Measurements from ENCODE around the gene TCN1. TPM values are rescaled to one million over a fixed set of nuclear protein-coding genes. Genes with fewer than 3 reads are reported as not detected.
A peak's percentile ranks its signal among the peaks of the same experiment; 100 is the strongest.
"Not testable (repeated sequence)": the region's sequence is repeated elsewhere in the genome, so short reads cannot be mapped to it uniquely, and the experiment has no call there.

The TCN1 gene
- polyA plus RNA-seq, 1 donor = 0.37 TPM

DNA sequence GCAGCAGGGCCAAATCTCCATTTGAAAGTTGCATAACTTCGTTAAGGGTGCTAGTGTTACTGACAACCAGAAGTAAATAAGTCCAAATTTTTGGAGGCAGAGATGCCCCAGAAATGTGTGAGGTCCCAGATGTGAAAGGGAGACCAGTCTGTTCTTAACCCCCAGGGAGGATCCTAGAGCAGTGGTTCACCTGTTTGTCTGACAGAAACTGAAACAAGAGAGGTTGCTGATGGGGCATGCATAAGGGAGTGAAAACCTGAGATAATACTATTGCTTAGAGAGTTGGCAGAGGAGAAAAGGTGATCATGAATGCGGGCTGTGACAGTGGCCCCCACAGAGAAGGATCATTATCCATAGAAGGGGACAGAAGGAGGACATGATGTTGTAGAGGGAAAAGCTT, 24.8 kb downstream of the TCN1 start:
- peaks cover 4% of the 10 kb centered on the region for H3K4me1 ChIP-seq (ENCODE audit: control insufficient read depth, insufficient read depth, low read length)
- 80% methylated on average over 1 of the region's 2 CpGs for WGBS (ENCODE audit: insufficient coverage, low lambda C conversion rate)

DNA sequence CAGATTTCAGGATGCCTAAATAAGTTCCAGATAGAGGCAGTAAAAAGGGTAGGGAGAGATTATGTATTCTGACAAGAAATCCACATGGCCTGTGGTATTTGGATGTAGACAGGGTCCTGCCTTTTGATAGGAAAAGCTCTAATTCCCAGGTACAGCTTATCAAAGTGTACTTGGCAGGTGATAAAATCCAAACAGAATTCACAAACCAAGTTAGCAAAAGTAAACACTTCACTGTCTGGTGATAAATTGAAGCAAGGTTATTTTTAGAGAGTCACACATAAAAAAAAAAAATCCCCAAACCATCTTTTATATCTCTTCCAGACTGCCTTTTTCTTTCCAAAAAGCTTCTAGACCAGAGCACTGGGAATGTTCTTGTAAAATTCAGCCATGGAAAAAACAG, 26.7 kb downstream of the TCN1 start:
- no peak for DNase-seq
- Histone ChIP-seq H3K27ac (ENCODE audit: low read length) (no peak overlapping the region), H3K9me3 (ENCODE audit: control insufficient read depth, low read depth, low read length) (no peaks in the 10 kb centered on the region), H3K36me3 (ENCODE audit: control insufficient read depth, insufficient read depth, low read length) (no peaks in the 10 kb centered on the region), H3K4me3 (ENCODE audit: low read length) (no peak overlapping the region), H3K4me1 (ENCODE audit: control insufficient read depth, insufficient read depth, low read length) (no peaks in the 10 kb centered on the region), H3K27me3 (ENCODE audit: control insufficient read depth, insufficient read depth, low read length) (no peaks in the 10 kb centered on the region)

More for the DNA sequence above, 24.8 kb downstream of the TCN1 start:
- Histone ChIP-seq H3K4me3 (ENCODE audit: low read length) (no peak overlapping the region), H3K27ac (ENCODE audit: low read length) (no peak overlapping the region), H3K9me3 (ENCODE audit: control insufficient read depth, low read depth, low read length) (no peaks in the 10 kb centered on the region), H3K27me3 (ENCODE audit: control insufficient read depth, insufficient read depth, low read length) (no peaks in the 10 kb centered on the region), H3K36me3 (ENCODE audit: control insufficient read depth, insufficient read depth, low read length) (no peaks in the 10 kb centered on the region)
- no peak for DNase-seq

DNA sequence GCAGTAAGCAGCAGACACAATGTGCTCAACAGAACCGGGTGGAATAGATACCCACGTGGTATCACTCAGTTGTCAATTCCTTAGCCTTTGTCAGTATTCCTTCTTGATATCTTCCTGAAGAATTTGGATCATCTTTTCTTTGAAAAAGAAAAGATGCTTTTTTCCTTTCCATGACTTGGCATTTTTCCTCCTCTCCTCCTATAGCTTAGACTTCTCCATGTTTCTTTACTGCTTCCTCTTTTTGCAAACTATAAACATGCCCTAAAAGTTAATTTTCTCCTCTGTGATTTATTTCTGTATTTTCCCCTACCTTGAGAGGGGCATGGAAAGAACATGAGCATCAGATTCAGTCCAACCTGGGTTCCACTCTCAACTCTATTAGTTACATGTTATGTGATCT, 32.7 kb downstream of the TCN1 start:
- DNase-seq = no peak
- 86% methylated on average over 1 of the region's 2 CpGs for WGBS (ENCODE audit: insufficient coverage, low lambda C conversion rate)
- H3K27ac ChIP-seq (ENCODE audit: low read length) = no peak overlapping the region
- H3K4me1 ChIP-seq (ENCODE audit: control insufficient read depth, insufficient read depth, low read length) = no peaks in the 10 kb centered on the region
- H3K9me3 ChIP-seq (ENCODE audit: control insufficient read depth, low read depth, low read length) = no peaks in the 10 kb centered on the region
- no peaks in the 10 kb centered on the region for H3K27me3 ChIP-seq (ENCODE audit: control insufficient read depth, insufficient read depth, low read length)
- H3K36me3 ChIP-seq (ENCODE audit: control insufficient read depth, insufficient read depth, low read length) = no peaks in the 10 kb centered on the region
- H3K4me3 ChIP-seq (ENCODE audit: low read length) = no peak overlapping the region

DNA sequence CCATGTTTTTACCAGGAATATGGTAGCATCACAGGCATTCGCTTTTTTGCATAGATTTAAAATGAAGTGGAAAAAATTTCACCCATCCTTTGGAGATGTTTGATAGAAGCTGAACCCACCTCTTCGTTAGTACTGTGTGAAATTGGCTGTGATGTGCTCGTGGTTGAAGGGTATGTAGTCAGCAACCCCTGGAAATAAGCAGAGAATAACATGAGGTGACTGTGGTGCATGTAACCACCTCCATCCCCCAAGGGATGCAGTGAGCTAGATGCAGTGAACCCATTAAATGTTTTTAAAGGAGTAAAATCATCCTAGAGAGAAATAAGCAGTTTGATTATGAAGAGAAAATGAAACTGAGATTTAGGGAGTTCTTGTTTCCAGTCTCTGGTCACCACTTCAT, 36.9 kb downstream of the TCN1 start:
- H3K36me3 ChIP-seq (ENCODE audit: control insufficient read depth, insufficient read depth, low read length) = no peaks in the 10 kb centered on the region
- H3K9me3 ChIP-seq (ENCODE audit: control insufficient read depth, low read depth, low read length) = no peaks in the 10 kb centered on the region
- WGBS (ENCODE audit: insufficient coverage, low lambda C conversion rate) = no CpG with 5 or more reads among the region's 3 CpGs
- H3K27ac ChIP-seq (ENCODE audit: low read length) = no peak overlapping the region
- DNase-seq = no peak
- no peak overlapping the region for H3K4me3 ChIP-seq (ENCODE audit: low read length)
- H3K27me3 ChIP-seq (ENCODE audit: control insufficient read depth, insufficient read depth, low read length) = no peaks in the 10 kb centered on the region
- no peaks in the 10 kb centered on the region for H3K4me1 ChIP-seq (ENCODE audit: control insufficient read depth, insufficient read depth, low read length)

DNA sequence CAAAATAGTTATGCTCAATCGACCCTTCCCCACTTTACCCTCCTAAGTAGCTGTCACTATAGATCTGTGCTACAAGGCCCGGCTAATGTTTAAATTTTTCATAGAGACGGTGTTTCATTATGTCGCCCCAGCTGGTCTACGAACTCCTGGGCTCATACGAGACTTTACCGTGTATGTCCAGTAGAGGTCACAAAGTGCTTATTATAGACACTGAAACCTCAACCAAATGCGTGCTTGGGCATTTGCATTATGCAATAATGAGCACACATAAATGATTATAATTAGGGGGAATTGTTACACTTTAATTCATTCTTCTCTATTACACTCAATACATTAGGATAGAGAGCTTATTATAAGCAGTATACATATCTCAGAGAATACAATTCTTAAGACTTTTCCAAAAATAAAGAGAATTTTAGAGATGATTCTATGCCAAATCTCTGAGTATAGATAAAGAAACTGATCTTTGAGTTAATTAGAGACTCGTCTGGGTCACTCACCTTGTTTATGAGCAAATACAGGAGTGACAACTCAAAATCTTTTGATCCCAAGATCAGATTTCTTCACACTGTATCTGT, 43.2 kb downstream of the TCN1 start:
- Histone ChIP-seq H3K27ac (ENCODE audit: low read length) (no peak overlapping the region), H3K4me1 (ENCODE audit: control insufficient read depth, insufficient read depth, low read length) (no peaks in the 10 kb centered on the region), H3K9me3 (ENCODE audit: control insufficient read depth, low read depth, low read length) (no peaks in the 10 kb centered on the region), H3K4me3 (ENCODE audit: low read length) (no peak overlapping the region), H3K36me3 (ENCODE audit: control insufficient read depth, insufficient read depth, low read length) (no peaks in the 10 kb centered on the region), H3K27me3 (ENCODE audit: control insufficient read depth, insufficient read depth, low read length) (no peaks in the 10 kb centered on the region)
- 5% methylated on average over 4 of the region's 9 CpGs for WGBS (ENCODE audit: insufficient coverage, low lambda C conversion rate)
- DNase-seq = peak; percentile 34 to 57

DNA sequence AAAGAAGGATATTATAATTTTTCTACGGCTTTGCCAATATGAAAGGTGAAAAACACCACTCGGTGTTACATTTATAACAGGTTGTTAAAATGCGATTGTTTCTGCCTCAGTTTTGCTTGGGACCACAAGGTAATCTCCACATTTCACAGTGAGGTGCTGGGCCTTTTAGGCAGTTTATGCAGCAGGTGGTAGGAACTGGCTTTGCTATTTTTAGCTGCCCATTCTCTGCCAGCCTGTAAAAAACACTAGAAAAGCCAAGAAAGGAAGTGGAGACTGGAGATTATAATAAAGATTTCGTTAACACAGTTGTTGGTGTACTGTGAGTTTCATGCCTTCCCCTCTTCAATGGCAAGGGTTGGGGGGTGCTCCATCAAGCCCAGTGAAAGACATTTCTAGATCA, 47.7 kb downstream of the TCN1 start:
- H3K27ac ChIP-seq (ENCODE audit: low read length) = no peak overlapping the region
- H3K9me3 ChIP-seq (ENCODE audit: control insufficient read depth, low read depth, low read length) = no peaks in the 10 kb centered on the region
- H3K4me3 ChIP-seq (ENCODE audit: low read length) = no peak overlapping the region
- no peaks in the 10 kb centered on the region for H3K36me3 ChIP-seq (ENCODE audit: control insufficient read depth, insufficient read depth, low read length)
- H3K4me1 ChIP-seq (ENCODE audit: control insufficient read depth, insufficient read depth, low read length) = no peaks in the 10 kb centered on the region
- H3K27me3 ChIP-seq (ENCODE audit: control insufficient read depth, insufficient read depth, low read length) = no peaks in the 10 kb centered on the region
- WGBS (ENCODE audit: insufficient coverage, low lambda C conversion rate) = 83% methylated on average over 1 of the region's 4 CpGs
- DNase-seq = no peak

DNA sequence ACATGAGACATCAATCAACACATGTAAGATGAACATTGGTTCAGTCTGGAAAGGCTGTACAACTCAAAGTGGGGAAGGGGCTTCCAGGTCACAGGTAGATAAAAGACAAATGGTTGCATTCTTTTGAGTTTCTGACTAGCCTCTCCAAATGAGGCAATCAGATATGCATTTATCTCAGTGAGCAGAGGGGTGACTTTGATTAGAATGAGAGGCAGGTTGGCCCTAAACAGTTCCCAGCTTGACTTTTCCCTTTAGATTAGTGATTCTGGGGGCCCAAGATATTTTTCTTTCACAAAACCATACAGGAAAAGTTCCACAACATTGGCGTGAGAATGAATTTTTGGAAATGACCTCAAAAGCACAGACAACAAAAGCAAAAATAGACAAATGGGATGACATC, 49.9 kb downstream of the TCN1 start:
- 100% methylated on average over 1 of the region's 1 CpG for WGBS (ENCODE audit: insufficient coverage, low lambda C conversion rate)
- H3K27ac ChIP-seq (ENCODE audit: low read length); DNase-seq; H3K4me3 ChIP-seq (ENCODE audit: low read length); H3K9me3 ChIP-seq (ENCODE audit: control insufficient read depth, low read depth, low read length); H3K4me1 ChIP-seq (ENCODE audit: control insufficient read depth, insufficient read depth, low read length); H3K36me3 ChIP-seq (ENCODE audit: control insufficient read depth, insufficient read depth, low read length); H3K27me3 ChIP-seq (ENCODE audit: control insufficient read depth, insufficient read depth, low read length): not testable (repeated sequence)

DNA sequence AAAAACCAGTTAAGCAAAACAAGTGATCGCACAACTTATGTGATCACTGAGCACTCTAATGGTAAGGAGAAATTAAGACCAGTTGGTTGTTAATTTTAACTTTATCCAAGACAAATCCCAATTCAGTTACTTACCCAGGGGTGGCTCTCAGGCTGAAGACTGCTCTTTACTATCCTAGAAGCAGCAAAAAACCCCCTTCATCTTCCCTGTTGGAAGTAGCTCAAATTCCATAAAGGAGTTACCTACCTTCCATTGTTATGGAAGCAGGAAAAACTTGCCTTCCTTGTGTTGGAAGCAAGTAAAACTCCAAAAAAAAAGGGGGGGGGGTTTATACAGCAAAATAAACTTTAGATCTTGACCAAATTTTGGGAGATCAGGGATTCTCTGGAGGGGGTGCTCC, 50.5 kb downstream of the TCN1 start:
- DNase-seq = no peak
- Histone ChIP-seq H3K4me3 (ENCODE audit: low read length) (no peak overlapping the region), H3K27ac (ENCODE audit: low read length) (no peak overlapping the region), H3K27me3 (ENCODE audit: control insufficient read depth, insufficient read depth, low read length) (no peaks in the 10 kb centered on the region), H3K9me3 (ENCODE audit: control insufficient read depth, low read depth, low read length) (no peaks in the 10 kb centered on the region), H3K4me1 (ENCODE audit: control insufficient read depth, insufficient read depth, low read length) (peaks cover 6% of the 10 kb centered on the region), H3K36me3 (ENCODE audit: control insufficient read depth, insufficient read depth, low read length) (no peaks in the 10 kb centered on the region)
- WGBS (ENCODE audit: insufficient coverage, low lambda C conversion rate) = 80% methylated on average over 1 of the region's 1 CpG

DNA sequence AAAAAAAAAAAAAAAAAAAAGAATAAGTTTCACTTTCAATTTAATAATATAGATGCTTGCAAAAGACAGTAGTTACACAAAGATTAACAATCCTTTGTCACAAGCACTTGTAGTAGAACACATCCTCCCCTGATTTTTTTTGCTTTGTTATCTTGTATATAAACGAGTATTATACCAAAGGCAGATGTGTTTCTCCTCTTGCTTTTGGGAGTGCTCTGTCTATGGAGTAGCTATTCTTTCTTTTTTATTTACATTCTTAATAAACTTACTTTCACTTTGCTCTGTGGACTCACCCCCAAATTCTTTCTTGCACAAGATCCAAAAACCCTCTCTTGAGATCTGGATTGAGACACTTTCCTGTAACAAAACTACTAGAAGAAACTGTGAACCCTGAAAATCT, 52.3 kb downstream of the TCN1 start:
- 100% methylated on average over 1 of the region's 1 CpG for WGBS (ENCODE audit: insufficient coverage, low lambda C conversion rate)
- no peaks in the 10 kb centered on the region for H3K36me3 ChIP-seq (ENCODE audit: control insufficient read depth, insufficient read depth, low read length)
- no peak overlapping the region for H3K27ac ChIP-seq (ENCODE audit: low read length)

DNA sequence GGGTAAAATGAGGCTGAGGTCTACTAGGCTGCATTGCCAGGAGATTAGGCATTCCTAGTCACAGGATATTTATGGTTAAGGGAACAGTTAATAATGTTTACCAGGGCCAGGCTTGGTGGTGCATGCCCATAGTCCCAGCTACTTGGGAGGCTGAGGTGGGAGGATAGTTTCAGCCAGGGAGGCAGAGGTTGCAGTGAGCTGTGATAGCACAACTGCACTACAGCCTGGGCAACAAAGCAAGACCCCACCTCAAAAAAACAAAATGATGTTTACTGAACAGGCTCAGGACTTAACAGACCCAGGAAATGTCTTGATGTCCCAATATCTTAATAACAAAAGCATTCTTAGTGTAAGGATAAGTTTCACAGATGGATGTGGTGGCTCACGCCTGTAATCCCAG, 52.9 kb downstream of the TCN1 start:
- WGBS (ENCODE audit: insufficient coverage, low lambda C conversion rate) = no CpG with 5 or more reads among the region's 1 CpG
- Histone ChIP-seq H3K9me3 (ENCODE audit: control insufficient read depth, low read depth, low read length) (no peaks in the 10 kb centered on the region), H3K27ac (ENCODE audit: low read length) (no peak overlapping the region), H3K27me3 (ENCODE audit: control insufficient read depth, insufficient read depth, low read length) (no peaks in the 10 kb centered on the region), H3K4me3 (ENCODE audit: low read length) (no peak overlapping the region), H3K36me3 (ENCODE audit: control insufficient read depth, insufficient read depth, low read length) (peaks cover 2% of the 10 kb centered on the region), H3K4me1 (ENCODE audit: control insufficient read depth, insufficient read depth, low read length) (peaks cover 8% of the 10 kb centered on the region)
- no peak for DNase-seq

More for the DNA sequence above, 52.3 kb downstream of the TCN1 start:
- peak in 1 of 2 donors; percentile 11 for DNase-seq
- Histone ChIP-seq H3K4me1 (ENCODE audit: control insufficient read depth, insufficient read depth, low read length) (peaks cover 8% of the 10 kb centered on the region), H3K9me3 (ENCODE audit: control insufficient read depth, low read depth, low read length) (no peaks in the 10 kb centered on the region), H3K4me3 (ENCODE audit: low read length) (no peak overlapping the region), H3K27me3 (ENCODE audit: control insufficient read depth, insufficient read depth, low read length) (no peaks in the 10 kb centered on the region)

DNA sequence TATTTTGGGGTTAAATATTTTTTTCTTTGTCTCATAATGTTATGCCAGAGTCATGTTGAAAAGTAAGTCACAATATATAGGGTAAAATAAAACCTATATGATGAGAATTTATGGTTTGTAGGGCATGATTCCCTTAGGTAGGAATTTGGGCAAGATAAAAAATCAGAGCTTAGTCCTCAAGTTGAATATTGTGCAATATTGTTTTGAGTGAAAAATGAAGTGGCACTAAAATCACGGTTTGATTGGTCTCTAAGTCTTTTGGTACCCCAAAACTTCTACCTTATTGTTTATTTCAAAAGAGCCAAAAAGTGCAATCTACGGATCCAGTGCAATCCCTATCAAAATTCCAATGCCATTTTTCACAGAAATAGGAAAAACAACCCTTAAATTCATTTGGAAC, 54.1 kb downstream of the TCN1 start:
- Histone ChIP-seq H3K4me1 (ENCODE audit: control insufficient read depth, insufficient read depth, low read length) (peaks cover 12% of the 10 kb centered on the region), H3K27me3 (ENCODE audit: control insufficient read depth, insufficient read depth, low read length) (no peaks in the 10 kb centered on the region), H3K9me3 (ENCODE audit: control insufficient read depth, low read depth, low read length) (no peaks in the 10 kb centered on the region), H3K27ac (ENCODE audit: low read length) (no peak overlapping the region), H3K4me3 (ENCODE audit: low read length) (no peak overlapping the region), H3K36me3 (ENCODE audit: control insufficient read depth, insufficient read depth, low read length) (peaks cover 9% of the 10 kb centered on the region)
- DNase-seq = no peak
- WGBS (ENCODE audit: insufficient coverage, low lambda C conversion rate) = 83% methylated on average over 1 of the region's 2 CpGs
